Activated naive CD8-positive, alpha-beta T cell treated with anti-CD3 and anti-CD28 coated beads for 36 hours (primary cell): Measurements from ENCODE around the gene PCIF1. TPM values are rescaled to one million over a fixed set of nuclear protein-coding genes. Genes with fewer than 3 reads are reported as not detected.
"Not testable (repeated sequence)": the region's sequence is repeated elsewhere in the genome, so short reads cannot be mapped to it uniquely, and the experiment has no call there.

ENCODE experiments used
- DNase-seq: peaks from one replicate; pipeline ENCODE4 v3.0.0; 2021
- H3K27ac Mint-ChIP-seq: one replicate; pipeline ENCODE4 v1.8.0; 2022; ENCODE audit warnings: mild to moderate bottlenecking, moderate library complexity, mixed read lengths
- H3K27me3 Mint-ChIP-seq: one replicate; pipeline ENCODE4 v1.8.0; 2022; ENCODE audit warnings: mild to moderate bottlenecking, mixed read lengths
- H3K36me3 Mint-ChIP-seq: one replicate; pipeline ENCODE4 v1.8.0; 2021; ENCODE audit warnings: mild to moderate bottlenecking, mixed read lengths
- H3K4me1 Mint-ChIP-seq: one replicate; pipeline ENCODE4 v1.8.0; 2021; ENCODE audit warnings: mixed read lengths
- H3K4me3 Mint-ChIP-seq: one replicate; pipeline ENCODE4 v1.8.0; 2022; ENCODE audit warnings: mild to moderate bottlenecking, moderate library complexity, mixed read lengths
- H3K9me3 Mint-ChIP-seq: one replicate; pipeline ENCODE4 v1.8.0; 2022; ENCODE audit warnings: mixed read lengths
- total RNA-seq, 2 experiments: library from RNA; stranded (reverse); gene quantifications; one replicate each; pipeline ENCODE4 v1.2.3, GENCODE V29; 2021

The PCIF1 gene
- total RNA-seq, 2 experiments from 2014 or later: 28.4 to 30.2 TPM

DNA sequence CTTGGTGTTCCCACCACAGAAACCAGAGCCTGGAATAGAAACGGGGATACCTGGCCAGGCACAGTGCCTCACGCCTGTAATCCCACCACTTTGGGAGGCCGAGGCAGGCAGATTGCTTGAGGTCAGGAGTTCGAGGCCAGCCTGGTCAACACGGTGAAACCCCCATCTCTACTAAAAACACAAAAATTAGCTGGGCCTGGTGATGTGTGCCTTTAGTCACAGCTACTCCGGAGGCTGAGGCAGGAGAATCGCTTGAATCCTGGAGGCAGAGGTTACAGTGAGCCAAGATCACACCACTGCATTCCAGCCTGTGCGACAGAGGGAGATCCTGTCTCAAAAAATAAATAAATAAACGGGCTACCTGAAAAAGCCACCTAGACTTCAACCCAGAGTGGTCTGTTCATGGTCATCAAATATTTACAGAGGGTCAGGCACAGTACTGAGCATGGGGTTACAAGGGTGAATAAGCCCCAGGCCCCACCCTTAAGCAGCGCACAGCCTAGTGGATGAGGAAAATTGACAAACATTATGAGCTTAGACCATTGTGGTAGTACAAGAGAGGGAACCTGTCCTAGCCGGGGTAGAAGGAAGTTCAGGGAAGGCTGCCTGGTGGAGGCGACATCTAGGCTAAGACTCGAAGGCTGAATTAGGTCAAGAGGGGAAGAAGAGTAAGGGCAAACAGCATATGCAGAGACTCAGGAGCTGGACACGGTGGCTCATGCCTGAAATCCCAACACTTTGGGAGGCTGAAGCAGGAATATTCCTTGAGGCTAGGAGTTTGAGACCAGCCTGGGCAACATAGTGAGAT is 7.2 kb upstream of the PCIF1 start:
- H3K9me3 Mint-ChIP-seq: no peaks in the 10 kb centered on the region
- H3K4me1 Mint-ChIP-seq: no peaks in the 10 kb centered on the region
- H3K36me3 Mint-ChIP-seq: no peaks in the 10 kb centered on the region
- no peak for DNase-seq
- no peak overlapping the region for H3K4me3 Mint-ChIP-seq
- no peaks in the 10 kb centered on the region for H3K27me3 Mint-ChIP-seq
- no peak overlapping the region for H3K27ac Mint-ChIP-seq

DNA sequence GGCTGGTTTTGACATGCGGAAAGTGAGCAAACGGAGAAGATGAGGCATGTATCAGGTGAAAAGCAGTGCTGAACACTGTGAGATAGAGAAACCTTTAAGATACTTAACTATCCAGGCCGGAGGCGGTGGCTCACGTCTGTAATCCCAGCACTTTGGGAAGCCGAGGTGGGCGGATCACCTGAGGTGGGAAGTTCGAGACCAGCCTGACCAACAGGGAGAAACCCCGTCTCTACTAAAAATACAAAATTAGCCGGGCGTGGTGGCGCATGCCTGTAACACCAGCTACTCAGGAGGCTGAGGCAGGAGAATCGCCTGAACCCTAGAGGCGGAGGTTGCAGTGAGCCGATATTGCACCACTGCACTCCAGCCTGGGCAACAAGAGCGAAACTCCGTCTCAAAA is 2.8 kb upstream of the PCIF1 start:
- H3K36me3 Mint-ChIP-seq, DNase-seq, H3K27me3 Mint-ChIP-seq, H3K9me3 Mint-ChIP-seq, H3K4me3 Mint-ChIP-seq, H3K4me1 Mint-ChIP-seq, H3K27ac Mint-ChIP-seq: not testable (repeated sequence)

GRCh38 chr20:45933266-45934045 is 1.0 kb upstream of the PCIF1 start:
- DNase-seq: peak; percentile 65

DNA sequence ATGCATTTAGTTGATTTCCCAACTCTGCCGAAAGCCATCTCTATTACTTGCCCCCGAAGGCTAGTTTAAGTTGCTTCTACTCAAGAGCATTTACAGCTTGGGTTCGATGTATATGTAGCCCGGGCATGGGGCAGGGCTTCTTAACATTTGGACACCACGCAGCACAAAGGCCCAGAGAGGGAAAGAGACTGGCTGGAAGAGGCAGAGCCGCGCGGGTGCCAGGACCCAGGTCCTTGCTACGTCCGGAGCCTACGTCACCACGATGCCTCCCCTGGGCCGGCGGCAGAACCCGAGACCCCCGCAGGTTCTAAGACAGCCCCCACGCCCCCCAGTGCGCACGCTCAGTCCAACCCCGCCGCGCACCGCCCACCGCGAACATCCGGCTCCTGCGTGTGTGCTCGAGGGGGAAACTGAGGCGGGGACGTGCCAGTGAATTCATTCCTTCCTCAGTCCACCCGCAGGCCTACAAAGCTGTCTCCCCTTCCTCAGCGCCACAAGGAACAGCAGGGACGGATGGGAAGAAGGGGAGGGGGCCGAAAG is 367 bp upstream of the PCIF1 start:
- Mint-ChIP-seq H3K36me3 (peaks cover 12% of the 10 kb centered on the region), H3K4me1 (peaks cover 23% of the 10 kb centered on the region), H3K4me3 (peak overlapping the region; percentile 96), H3K9me3 (no peaks in the 10 kb centered on the region), H3K27ac (peak overlapping the region; percentile 99), H3K27me3 (no peaks in the 10 kb centered on the region)
- DNase-seq: no peak

More at GRCh38 chr20:45933266-45934045, 1.0 kb upstream of the PCIF1 start:
- Mint-ChIP-seq H3K4me3 (peak overlapping the region; percentile 96), H3K9me3 (no peaks in the 10 kb centered on the region), H3K27ac (peak overlapping the region; percentile 99), H3K36me3 (peaks cover 10% of the 10 kb centered on the region), H3K27me3 (no peaks in the 10 kb centered on the region), H3K4me1 (peaks cover 21% of the 10 kb centered on the region)

DNA sequence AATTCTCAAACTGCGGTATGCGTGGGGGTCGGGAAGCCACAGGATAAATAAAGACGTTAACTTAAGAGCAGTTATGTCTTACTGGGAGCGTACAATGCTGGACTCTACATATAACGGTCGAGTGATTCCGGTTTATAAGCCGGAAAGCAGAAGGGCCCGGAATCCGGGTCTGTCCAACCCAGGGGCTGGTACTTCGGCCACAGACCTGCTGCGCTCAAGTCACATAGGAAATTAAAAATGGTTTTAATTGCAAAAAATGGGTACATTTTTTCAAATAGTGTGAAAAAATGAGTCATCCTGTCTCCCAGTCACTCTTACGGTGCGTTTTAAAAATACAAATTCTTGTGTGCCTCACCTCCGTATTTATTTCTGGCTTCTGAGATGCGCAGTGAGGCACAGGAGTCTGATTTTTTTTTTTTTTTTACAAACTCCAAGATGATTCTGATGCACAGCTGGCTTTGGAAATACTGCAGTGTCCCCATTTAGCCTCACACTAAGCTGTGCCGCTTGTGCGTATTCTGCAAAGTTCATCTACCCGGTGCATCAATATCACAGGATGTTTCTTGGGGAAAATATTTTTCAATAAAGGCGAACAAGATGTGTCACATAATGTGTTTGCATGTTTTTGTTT is 1.0 kb downstream of the PCIF1 start:
- H3K27ac Mint-ChIP-seq: peak overlapping the region; percentile 91
- no peaks in the 10 kb centered on the region for H3K27me3 Mint-ChIP-seq
- peaks cover 23% of the 10 kb centered on the region for H3K4me1 Mint-ChIP-seq
- DNase-seq: no peak
- no peaks in the 10 kb centered on the region for H3K9me3 Mint-ChIP-seq
- peak overlapping the region; percentile 89 for H3K4me3 Mint-ChIP-seq
- peaks cover 15% of the 10 kb centered on the region for H3K36me3 Mint-ChIP-seq

- peaks cover 23% of the 10 kb centered on the region for H3K4me1 Mint-ChIP-seq
- H3K4me3 Mint-ChIP-seq: no peak overlapping the region
- no peaks in the 10 kb centered on the region for H3K27me3 Mint-ChIP-seq
- no peak for DNase-seq
- peaks cover 15% of the 10 kb centered on the region for H3K36me3 Mint-ChIP-seq
- no peaks in the 10 kb centered on the region for H3K9me3 Mint-ChIP-seq
- peak overlapping the region; percentile 74 for H3K27ac Mint-ChIP-seq
Measured at GRCh38 chr20:45937765-45938164, 3.3 kb downstream of the PCIF1 start.

GRCh38 chr20:45938727-45939438 is 4.4 kb downstream of the PCIF1 start:
- H3K9me3 Mint-ChIP-seq: no peaks in the 10 kb centered on the region
- peaks cover 15% of the 10 kb centered on the region for H3K36me3 Mint-ChIP-seq
- H3K4me1 Mint-ChIP-seq: peaks cover 18% of the 10 kb centered on the region
- peak overlapping the region; percentile 74 for H3K27ac Mint-ChIP-seq
- DNase-seq: no peak
- H3K27me3 Mint-ChIP-seq: no peaks in the 10 kb centered on the region
- H3K4me3 Mint-ChIP-seq: no peak overlapping the region

GRCh38 chr20:45940053-45940452 is 5.6 kb downstream of the PCIF1 start:
- H3K27ac Mint-ChIP-seq: peak overlapping the region; percentile 46
- peaks cover 13% of the 10 kb centered on the region for H3K36me3 Mint-ChIP-seq
- no peak overlapping the region for H3K4me3 Mint-ChIP-seq
- H3K27me3 Mint-ChIP-seq: no peaks in the 10 kb centered on the region
- H3K4me1 Mint-ChIP-seq: peaks cover 21% of the 10 kb centered on the region
- no peak for DNase-seq
- H3K9me3 Mint-ChIP-seq: no peaks in the 10 kb centered on the region

DNA sequence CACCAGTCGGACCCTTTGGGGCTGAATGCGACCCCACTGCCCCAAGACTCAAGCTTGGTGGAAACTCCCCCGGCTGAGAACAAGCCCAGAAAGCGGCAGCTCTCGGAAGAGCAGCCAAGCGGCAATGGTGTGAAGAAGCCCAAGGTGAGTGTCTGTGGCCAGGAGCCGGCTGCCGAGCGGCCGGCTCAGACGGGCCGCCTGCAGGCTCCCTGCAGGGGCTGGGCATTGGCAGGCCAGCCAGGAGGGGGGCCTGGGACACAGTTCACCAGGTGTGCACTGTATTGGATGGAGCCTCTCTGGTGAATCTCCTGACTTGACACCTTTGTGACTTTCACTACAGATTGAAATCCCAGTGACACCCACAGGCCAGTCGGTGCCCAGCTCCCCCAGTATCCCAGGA is 6.0 kb downstream of the PCIF1 start:
- no peaks in the 10 kb centered on the region for H3K27me3 Mint-ChIP-seq
- no peak for DNase-seq
- no peaks in the 10 kb centered on the region for H3K9me3 Mint-ChIP-seq
- H3K27ac Mint-ChIP-seq: no peak overlapping the region
- H3K4me1 Mint-ChIP-seq: peaks cover 21% of the 10 kb centered on the region
- H3K4me3 Mint-ChIP-seq: no peak overlapping the region
- H3K36me3 Mint-ChIP-seq: peaks cover 11% of the 10 kb centered on the region

DNA sequence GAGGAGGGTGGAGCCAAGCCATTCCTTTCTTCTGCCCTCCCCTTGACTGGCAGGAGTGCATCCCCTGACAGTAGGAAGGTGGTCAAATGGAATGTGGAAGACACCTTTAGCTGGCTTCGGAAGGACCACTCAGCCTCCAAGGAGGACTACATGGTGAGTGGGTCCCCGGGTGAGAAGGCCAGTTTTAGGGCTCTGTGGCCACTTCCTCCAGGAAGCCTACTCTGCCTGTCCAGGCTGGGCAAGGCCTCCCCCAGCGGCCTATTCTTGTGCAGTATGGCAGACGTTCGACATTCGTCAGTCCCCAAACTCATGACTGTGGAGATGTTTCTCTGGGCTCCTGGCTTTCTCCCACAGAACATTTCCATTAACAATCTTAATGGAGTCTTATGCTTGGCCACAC is 9.1 kb downstream of the PCIF1 start:
- H3K4me3 Mint-ChIP-seq: no peak overlapping the region
- no peaks in the 10 kb centered on the region for H3K27me3 Mint-ChIP-seq
- DNase-seq: no peak
- H3K9me3 Mint-ChIP-seq: no peaks in the 10 kb centered on the region
- peak overlapping the region; percentile 46 for H3K27ac Mint-ChIP-seq
- H3K4me1 Mint-ChIP-seq: peaks cover 5% of the 10 kb centered on the region
- H3K36me3 Mint-ChIP-seq: peaks cover 3% of the 10 kb centered on the region

- H3K4me1 Mint-ChIP-seq: peaks cover 3% of the 10 kb centered on the region
- H3K9me3 Mint-ChIP-seq: no peaks in the 10 kb centered on the region
- H3K27ac Mint-ChIP-seq: peak overlapping the region; percentile 46
- no peaks in the 10 kb centered on the region for H3K27me3 Mint-ChIP-seq
- no peak for DNase-seq
- peaks cover 5% of the 10 kb centered on the region for H3K36me3 Mint-ChIP-seq
- no peak overlapping the region for H3K4me3 Mint-ChIP-seq
Measured at GRCh38 chr20:45944151-45944964, 9.9 kb downstream of the PCIF1 start.

GRCh38 chr20:45944965-45945677 is 10.6 kb downstream of the PCIF1 start:
- DNase-seq: no peak
- H3K9me3 Mint-ChIP-seq: no peaks in the 10 kb centered on the region
- H3K4me1 Mint-ChIP-seq: peaks cover 3% of the 10 kb centered on the region
- H3K27ac Mint-ChIP-seq: peak overlapping the region; percentile 12
- H3K27me3 Mint-ChIP-seq: no peaks in the 10 kb centered on the region
- peaks cover 6% of the 10 kb centered on the region for H3K36me3 Mint-ChIP-seq
- H3K4me3 Mint-ChIP-seq: no peak overlapping the region

DNA sequence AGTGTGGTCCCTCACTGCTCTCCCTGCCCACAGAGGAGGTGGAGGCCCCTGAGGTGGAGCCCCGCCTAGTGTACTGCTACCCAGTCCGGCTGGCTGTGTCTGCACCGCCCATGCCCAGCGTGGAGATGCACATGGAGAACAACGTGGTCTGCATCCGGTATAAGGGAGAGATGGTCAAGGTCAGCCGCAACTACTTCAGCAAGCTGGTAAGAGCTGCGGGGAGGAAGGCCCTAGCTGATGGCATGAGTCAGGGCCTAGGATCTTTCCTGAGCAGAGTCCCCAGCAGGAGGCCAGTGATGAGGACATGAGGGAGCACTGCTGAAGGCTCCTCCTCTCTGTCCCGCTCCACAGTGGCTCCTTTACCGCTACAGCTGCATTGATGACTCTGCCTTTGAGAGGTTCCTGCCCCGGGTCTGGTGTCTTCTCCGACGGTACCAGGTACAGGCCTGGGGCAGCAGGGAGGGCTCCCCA is 11.2 kb downstream of the PCIF1 start:
- H3K4me3 Mint-ChIP-seq: no peak overlapping the region
- H3K9me3 Mint-ChIP-seq: no peaks in the 10 kb centered on the region
- no peaks in the 10 kb centered on the region for H3K27me3 Mint-ChIP-seq
- H3K4me1 Mint-ChIP-seq: peaks cover 3% of the 10 kb centered on the region
- H3K27ac Mint-ChIP-seq: peak overlapping the region; percentile 12
- DNase-seq: no peak
- H3K36me3 Mint-ChIP-seq: peaks cover 6% of the 10 kb centered on the region
